ENCODE results near the gene ZNF275.
"Not testable (repeated sequence)": the region's sequence is repeated elsewhere in the genome, so short reads cannot be mapped to it uniquely, and the experiment has no call there.

Gene ZNF275

GRCh38 chrX:153381684-153382532 is 48.0 kb downstream of the ZNF275 start:
- Histone ChIP-seq H3K27ac (ENCODE audit: low read length) (no peak overlapping the region), H3K9ac (ENCODE audit: low read depth, low read length) (no peak overlapping the region), H3K4me1 (ENCODE audit: insufficient read depth, low read length) (no peaks in the 10 kb centered on the region), H3K27me3 (ENCODE audit: insufficient read depth, low read length) (no peaks in the 10 kb centered on the region), H3K9me3 (ENCODE audit: insufficient read depth, low read depth, low read length) (no peaks in the 10 kb centered on the region), H3K4me3 (ENCODE audit: low read length) (no peak overlapping the region), H3K36me3 (ENCODE audit: insufficient read depth, low read depth, low read length) (no peaks in the 10 kb centered on the region)

- Histone ChIP-seq H3K9me3 (ENCODE audit: insufficient read depth, low read depth, low read length) (no peaks in the 10 kb centered on the region), H3K4me3 (ENCODE audit: low read length) (no peak overlapping the region), H3K27me3 (ENCODE audit: insufficient read depth, low read length) (no peaks in the 10 kb centered on the region), H3K9ac (ENCODE audit: low read depth, low read length) (no peak overlapping the region), H3K4me1 (ENCODE audit: insufficient read depth, low read length) (no peaks in the 10 kb centered on the region), H3K27ac (ENCODE audit: low read length) (no peak overlapping the region), H3K36me3 (ENCODE audit: insufficient read depth, low read depth, low read length) (no peaks in the 10 kb centered on the region)
Measured at GRCh38 chrX:153382563-153383482, 48.9 kb downstream of the ZNF275 start.

DNA sequence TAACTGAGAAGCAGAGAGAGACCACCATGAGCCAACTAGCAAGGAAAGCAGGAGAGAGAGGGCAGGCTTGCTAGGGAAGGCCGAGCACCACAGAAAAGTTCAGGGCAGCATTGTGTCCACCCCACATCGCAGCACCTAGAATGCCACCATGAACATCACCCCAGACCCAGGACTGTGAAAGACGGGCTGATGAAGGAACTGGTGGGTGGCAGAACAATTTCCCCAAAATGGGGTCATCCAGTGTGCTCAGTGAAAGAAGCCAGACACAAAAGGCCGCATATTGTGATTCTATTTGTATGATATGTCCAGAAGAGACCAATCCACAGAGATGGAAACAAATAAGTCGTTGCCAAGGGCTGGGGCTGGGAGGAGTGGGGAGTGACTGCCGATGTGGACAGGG is 50.4 kb downstream of the ZNF275 start:
- no peak overlapping the region for H3K4me3 ChIP-seq (ENCODE audit: low read length)
- H3K27ac ChIP-seq (ENCODE audit: low read length), result no peak overlapping the region
- no peaks in the 10 kb centered on the region for H3K27me3 ChIP-seq (ENCODE audit: insufficient read depth, low read length)
- no peaks in the 10 kb centered on the region for H3K9me3 ChIP-seq (ENCODE audit: insufficient read depth, low read depth, low read length)
- no peaks in the 10 kb centered on the region for H3K36me3 ChIP-seq (ENCODE audit: insufficient read depth, low read depth, low read length)
- no peak overlapping the region for H3K9ac ChIP-seq (ENCODE audit: low read depth, low read length)
- H3K4me1 ChIP-seq (ENCODE audit: insufficient read depth, low read length), result no peaks in the 10 kb centered on the region

GRCh38 chrX:153384973-153385372 is 51.0 kb downstream of the ZNF275 start:
- not testable (repeated sequence) for H3K9ac ChIP-seq (ENCODE audit: low read depth, low read length); H3K27me3 ChIP-seq (ENCODE audit: insufficient read depth, low read length); H3K27ac ChIP-seq (ENCODE audit: low read length); H3K4me3 ChIP-seq (ENCODE audit: low read length); H3K4me1 ChIP-seq (ENCODE audit: insufficient read depth, low read length); H3K36me3 ChIP-seq (ENCODE audit: insufficient read depth, low read depth, low read length); H3K9me3 ChIP-seq (ENCODE audit: insufficient read depth, low read depth, low read length)

GRCh38 chrX:153386097-153386496 is 52.1 kb downstream of the ZNF275 start:
- Histone ChIP-seq H3K27ac (ENCODE audit: low read length) (no peak overlapping the region), H3K27me3 (ENCODE audit: insufficient read depth, low read length) (no peaks in the 10 kb centered on the region), H3K36me3 (ENCODE audit: insufficient read depth, low read depth, low read length) (no peaks in the 10 kb centered on the region), H3K4me1 (ENCODE audit: insufficient read depth, low read length) (no peaks in the 10 kb centered on the region), H3K9me3 (ENCODE audit: insufficient read depth, low read depth, low read length) (no peaks in the 10 kb centered on the region), H3K9ac (ENCODE audit: low read depth, low read length) (no peak overlapping the region), H3K4me3 (ENCODE audit: low read length) (no peak overlapping the region)

- H3K27me3 ChIP-seq (ENCODE audit: insufficient read depth, low read length), result no peaks in the 10 kb centered on the region
- H3K4me3 ChIP-seq (ENCODE audit: low read length), result no peak overlapping the region
- no peaks in the 10 kb centered on the region for H3K4me1 ChIP-seq (ENCODE audit: insufficient read depth, low read length)
- no peak overlapping the region for H3K27ac ChIP-seq (ENCODE audit: low read length)
- H3K36me3 ChIP-seq (ENCODE audit: insufficient read depth, low read depth, low read length), result no peaks in the 10 kb centered on the region
- H3K9me3 ChIP-seq (ENCODE audit: insufficient read depth, low read depth, low read length), result no peaks in the 10 kb centered on the region
- H3K9ac ChIP-seq (ENCODE audit: low read depth, low read length), result no peak overlapping the region
Measured at GRCh38 chrX:153387345-153387744, 53.4 kb downstream of the ZNF275 start.

DNA sequence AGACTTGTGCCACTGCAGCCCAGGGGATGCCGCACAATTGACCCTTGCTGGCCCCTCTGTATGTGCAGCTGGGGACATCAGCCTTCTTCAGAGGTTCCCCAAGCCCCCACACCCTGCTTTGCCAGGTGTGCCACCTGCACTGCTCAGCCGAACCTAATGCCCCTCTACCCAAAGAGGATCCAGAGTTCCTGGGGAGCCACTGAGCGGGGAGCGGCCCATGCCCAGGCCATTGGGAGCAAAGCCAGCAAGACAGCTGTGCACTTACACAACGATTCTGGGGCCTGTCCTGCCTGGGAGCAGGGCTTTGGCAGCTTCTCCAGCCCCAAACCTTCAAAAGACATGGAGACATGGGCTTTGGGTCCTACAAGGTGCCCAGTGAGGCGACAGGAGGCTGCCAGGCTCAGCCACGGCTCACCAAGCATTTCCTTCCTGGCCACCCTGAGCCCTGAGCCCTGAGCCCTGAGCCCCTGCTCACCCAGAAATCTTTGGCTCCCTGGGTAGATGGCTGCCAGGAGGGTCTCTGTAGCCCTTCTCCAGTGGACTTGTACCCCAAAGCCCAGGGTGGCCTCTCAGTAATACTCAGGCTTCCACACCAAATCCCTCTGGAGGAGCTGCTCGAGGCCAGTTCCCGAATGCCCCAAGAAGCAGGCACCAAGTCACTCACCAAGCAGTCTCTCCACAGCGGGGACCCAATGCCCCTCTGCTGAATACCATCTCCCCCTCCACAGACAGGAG is 54.2 kb downstream of the ZNF275 start:
- Histone ChIP-seq H3K27me3 (ENCODE audit: insufficient read depth, low read length) (no peaks in the 10 kb centered on the region), H3K4me3 (ENCODE audit: low read length) (no peak overlapping the region), H3K36me3 (ENCODE audit: insufficient read depth, low read depth, low read length) (no peaks in the 10 kb centered on the region), H3K27ac (ENCODE audit: low read length) (no peak overlapping the region), H3K4me1 (ENCODE audit: insufficient read depth, low read length) (no peaks in the 10 kb centered on the region), H3K9me3 (ENCODE audit: insufficient read depth, low read depth, low read length) (no peaks in the 10 kb centered on the region), H3K9ac (ENCODE audit: low read depth, low read length) (no peak overlapping the region)

- no peaks in the 10 kb centered on the region for H3K27me3 ChIP-seq (ENCODE audit: insufficient read depth, low read length)
- H3K36me3 ChIP-seq (ENCODE audit: insufficient read depth, low read depth, low read length), result no peaks in the 10 kb centered on the region
- no peak overlapping the region for H3K9ac ChIP-seq (ENCODE audit: low read depth, low read length)
- H3K4me3 ChIP-seq (ENCODE audit: low read length), result no peak overlapping the region
- H3K4me1 ChIP-seq (ENCODE audit: insufficient read depth, low read length), result no peaks in the 10 kb centered on the region
- no peaks in the 10 kb centered on the region for H3K9me3 ChIP-seq (ENCODE audit: insufficient read depth, low read depth, low read length)
- no peak overlapping the region for H3K27ac ChIP-seq (ENCODE audit: low read length)
Measured at GRCh38 chrX:153388722-153389459, 54.9 kb downstream of the ZNF275 start.

DNA sequence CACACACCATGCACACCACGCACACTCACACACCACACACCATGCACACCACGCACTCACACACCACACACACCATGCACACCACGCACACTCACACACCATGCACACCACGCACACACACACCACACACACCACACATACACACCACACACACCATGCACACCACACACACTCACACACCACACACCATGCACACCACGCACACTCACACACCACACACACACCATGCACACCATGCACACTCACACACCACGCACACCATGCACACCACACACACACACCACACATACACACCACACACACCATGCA is 55.5 kb downstream of the ZNF275 start:
- not testable (repeated sequence) for H3K9ac ChIP-seq (ENCODE audit: low read depth, low read length); H3K27me3 ChIP-seq (ENCODE audit: insufficient read depth, low read length); H3K27ac ChIP-seq (ENCODE audit: low read length); H3K4me3 ChIP-seq (ENCODE audit: low read length); H3K9me3 ChIP-seq (ENCODE audit: insufficient read depth, low read depth, low read length); H3K4me1 ChIP-seq (ENCODE audit: insufficient read depth, low read length); H3K36me3 ChIP-seq (ENCODE audit: insufficient read depth, low read depth, low read length)

GRCh38 chrX:153392642-153393321 is 58.8 kb downstream of the ZNF275 start:
- Histone ChIP-seq H3K9ac (ENCODE audit: low read depth, low read length) (no peak overlapping the region), H3K27ac (ENCODE audit: low read length) (no peak overlapping the region), H3K27me3 (ENCODE audit: insufficient read depth, low read length) (no peaks in the 10 kb centered on the region), H3K4me1 (ENCODE audit: insufficient read depth, low read length) (no peaks in the 10 kb centered on the region), H3K36me3 (ENCODE audit: insufficient read depth, low read depth, low read length) (no peaks in the 10 kb centered on the region), H3K4me3 (ENCODE audit: low read length) (no peak overlapping the region), H3K9me3 (ENCODE audit: insufficient read depth, low read depth, low read length) (no peaks in the 10 kb centered on the region)

DNA sequence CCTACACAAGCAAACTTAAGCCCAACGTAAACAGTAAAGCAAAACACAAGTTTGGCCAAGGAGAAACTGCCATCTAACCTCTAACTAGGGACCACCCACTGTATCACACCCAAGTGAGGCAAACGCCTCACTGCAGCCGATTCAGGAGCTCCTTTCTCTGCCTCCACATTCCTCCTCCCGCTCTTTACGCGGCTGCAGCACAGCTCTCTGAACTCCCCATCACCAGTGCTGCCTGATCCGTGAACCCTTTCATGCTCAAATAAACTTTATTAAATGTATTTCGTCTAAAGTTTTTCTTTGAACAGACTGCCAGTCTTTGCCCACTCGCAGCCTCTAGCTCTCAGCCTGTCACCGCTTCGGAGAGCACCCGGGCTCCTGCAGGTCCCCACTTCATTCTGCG is 60.7 kb downstream of the ZNF275 start:
- no peaks in the 10 kb centered on the region for H3K4me1 ChIP-seq (ENCODE audit: insufficient read depth, low read length)
- no peak overlapping the region for H3K4me3 ChIP-seq (ENCODE audit: low read length)
- no peaks in the 10 kb centered on the region for H3K9me3 ChIP-seq (ENCODE audit: insufficient read depth, low read depth, low read length)
- H3K27me3 ChIP-seq (ENCODE audit: insufficient read depth, low read length), result no peaks in the 10 kb centered on the region
- no peak overlapping the region for H3K27ac ChIP-seq (ENCODE audit: low read length)
- no peak overlapping the region for H3K9ac ChIP-seq (ENCODE audit: low read depth, low read length)
- H3K36me3 ChIP-seq (ENCODE audit: insufficient read depth, low read depth, low read length), result no peaks in the 10 kb centered on the region

Data from iPS-20b (cell line).